Thoracic aorta endothelial cell (primary cell): Measurements from ENCODE around the gene HERC5. TPM values are rescaled to one million over a fixed set of nuclear protein-coding genes. Genes with fewer than 3 reads are reported as not detected.

ENCODE experiments used
- total RNA-seq: library from RNA; depleted of rRNA; stranded (reverse); fragments of >200 nt; gene quantifications from 2 replicates; pipeline ENCODE4 v1.2.3, GENCODE V29; 2012

The HERC5 gene
- total RNA-seq = 0.80 and 1.6 TPM in 2 replicates

GRCh38 chr4:88456670-88457306 lies at the start of gene HERC5:
TSS of gene HERC5 (plus strand) at chr4:88457119. CDS start at chr4:88457270, 151 bp downstream.

DNA sequence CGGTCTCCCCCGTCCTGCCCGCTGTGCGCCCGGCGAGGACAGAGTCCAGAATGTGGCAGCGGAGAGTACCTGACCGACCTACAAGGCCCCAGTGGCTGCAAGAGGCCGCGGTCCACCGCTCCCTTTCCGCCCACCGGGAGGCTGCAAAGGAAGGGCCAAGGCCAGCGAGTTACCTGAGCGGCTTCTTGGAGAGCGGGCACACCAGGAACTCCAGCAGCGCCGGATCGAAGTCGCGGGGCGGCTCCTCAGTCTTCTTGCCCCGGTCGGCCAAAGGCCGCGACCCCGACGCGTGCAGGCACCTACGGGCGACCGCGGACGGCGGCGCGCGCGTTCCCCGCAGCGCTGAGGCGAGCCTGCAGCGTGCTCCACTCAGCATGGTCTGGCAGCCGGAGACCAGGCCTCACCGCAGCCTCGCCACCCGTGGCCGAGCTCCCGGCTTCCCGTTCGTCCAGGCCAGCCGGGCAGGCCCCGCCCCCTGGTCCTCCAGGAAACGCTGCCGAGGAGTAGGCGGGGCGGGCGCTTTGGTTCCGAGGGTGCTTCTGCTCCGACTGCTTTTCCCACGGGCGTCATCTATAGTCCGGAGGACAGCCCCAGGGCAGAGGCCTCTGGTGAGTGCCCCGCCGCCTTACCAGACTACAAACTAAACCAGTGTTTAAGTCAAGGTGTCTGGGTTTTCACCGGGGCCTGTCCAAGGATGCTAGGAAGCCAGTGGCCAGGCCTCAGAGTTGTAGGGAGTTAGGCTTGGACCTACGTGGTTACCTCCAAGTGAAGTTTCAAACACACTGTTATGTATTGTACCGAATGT lies 66.6 kb downstream of the HERC5 start, which contains the start of gene PYURF:
PYURF (minus strand) TSS at position 452 of the 805 bp plus-strand sequence; CDS start at position 376, 76 bp downstream.

Other genes starting within 250 kb of the HERC5 start
- 6.5 and 10.1 TPM in 2 replicates for gene PPM1K, start 172.6 kb upstream of the HERC5 start, total RNA-seq
- gene HERC6, start 78.3 kb upstream of the HERC5 start, total RNA-seq = 4.7 and 6.7 TPM in 2 replicates
- gene PYURF, start 66.7 kb downstream of the HERC5 start, total RNA-seq = 103 and 122 TPM in 2 replicates
- 23.1 and 28.2 TPM in 2 replicates for gene HERC3, start 135.4 kb downstream of the HERC5 start, total RNA-seq
- gene NAP1L5, start 240.7 kb downstream of the HERC5 start, total RNA-seq = 7.8 TPM in 2 replicates